T-helper 1 cell (primary cell): ENCODE results near the gene RNLS.

Experiments
- DNase-seq, 5 donors: peaks; one replicate each; pipeline ENCODE4 v3.0.0-alpha.2; 2012 to 2020

The RNLS gene

DNA sequence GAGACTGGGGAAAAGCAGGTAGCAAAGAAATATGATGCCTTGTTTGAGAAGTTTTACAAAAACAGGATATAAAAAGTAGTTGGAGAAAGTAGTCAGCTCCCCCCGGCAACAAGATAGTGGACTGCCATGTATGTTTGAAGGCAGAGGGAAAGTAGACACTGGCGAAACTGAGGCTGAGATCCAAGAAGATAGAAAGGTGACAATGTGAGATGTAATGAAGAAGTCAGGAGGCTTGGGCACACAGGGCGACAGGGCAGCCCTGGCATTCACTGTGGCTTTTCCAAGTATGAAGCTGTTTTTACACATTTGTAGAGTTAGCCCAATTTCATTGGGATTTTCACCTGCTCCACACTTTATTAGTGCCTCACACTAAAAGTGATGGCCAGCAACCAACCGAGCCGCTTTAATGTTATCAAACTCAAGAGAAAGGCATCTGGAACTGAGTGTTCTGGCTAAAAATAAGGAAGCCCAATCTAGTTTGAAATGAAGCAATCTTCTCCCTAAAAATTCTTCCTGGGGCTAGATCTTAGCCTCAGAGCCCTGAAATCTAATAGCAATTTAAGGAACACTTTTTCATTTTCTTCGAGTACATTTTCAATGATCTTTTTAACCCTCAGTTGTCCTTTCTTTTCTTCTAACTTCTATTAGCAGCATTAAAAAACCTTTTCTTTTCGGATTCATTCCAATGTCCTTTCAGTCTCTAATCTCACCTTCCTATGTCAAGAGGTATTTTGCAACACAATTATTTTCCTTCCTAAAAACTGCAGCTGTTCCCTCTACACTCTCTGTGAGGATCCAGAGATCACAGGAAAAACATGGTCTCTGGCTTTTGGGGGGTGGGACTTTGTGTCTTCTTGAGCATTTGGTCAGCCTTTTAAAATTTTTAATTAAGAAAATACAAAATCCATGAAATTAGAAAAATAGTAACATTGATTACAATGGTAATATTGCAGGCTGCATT is 108.0 kb downstream of the RNLS start:
- no peak for DNase-seq

DNA sequence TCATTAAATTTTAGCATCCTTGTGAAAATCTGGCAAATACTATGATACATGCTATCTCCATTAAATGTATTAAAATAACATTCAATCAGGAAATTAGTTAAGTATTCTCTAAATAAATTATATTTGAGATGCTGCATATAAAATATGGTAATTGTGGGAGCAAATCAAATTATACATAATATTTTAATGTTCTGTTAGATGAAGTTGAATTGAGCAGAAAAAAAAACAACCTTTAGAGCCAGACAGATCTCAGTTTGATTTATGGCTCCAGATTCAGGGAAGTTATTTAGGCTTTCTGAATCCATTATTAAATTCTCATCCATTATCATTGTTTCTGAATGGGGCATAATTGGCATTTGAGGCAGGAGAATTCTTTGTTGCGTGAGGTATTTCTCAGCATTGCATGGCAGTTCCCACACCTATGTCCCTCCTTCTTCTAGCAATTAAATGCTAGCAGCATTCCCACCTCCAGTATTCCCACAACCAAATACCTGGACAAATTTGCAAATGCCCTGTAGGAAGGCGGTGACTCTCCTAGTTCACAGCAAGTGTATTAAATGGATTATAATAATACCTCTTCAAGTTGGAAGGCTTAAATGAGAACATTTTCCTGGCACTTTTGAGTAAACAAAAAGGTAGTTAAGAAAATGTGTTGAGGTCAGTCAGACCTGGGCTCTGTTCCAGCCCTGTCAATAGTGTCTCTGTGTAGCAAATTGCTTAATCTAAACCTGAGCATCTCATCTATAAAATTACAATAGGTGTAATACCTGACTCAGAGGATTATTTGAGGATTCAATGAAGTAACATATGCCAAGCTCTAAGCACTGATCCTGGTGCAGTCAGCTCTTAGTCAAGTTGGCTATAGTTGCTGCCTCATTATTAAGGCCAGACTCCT is 108.9 kb downstream of the RNLS start:
- DNase-seq, result no peak

DNA sequence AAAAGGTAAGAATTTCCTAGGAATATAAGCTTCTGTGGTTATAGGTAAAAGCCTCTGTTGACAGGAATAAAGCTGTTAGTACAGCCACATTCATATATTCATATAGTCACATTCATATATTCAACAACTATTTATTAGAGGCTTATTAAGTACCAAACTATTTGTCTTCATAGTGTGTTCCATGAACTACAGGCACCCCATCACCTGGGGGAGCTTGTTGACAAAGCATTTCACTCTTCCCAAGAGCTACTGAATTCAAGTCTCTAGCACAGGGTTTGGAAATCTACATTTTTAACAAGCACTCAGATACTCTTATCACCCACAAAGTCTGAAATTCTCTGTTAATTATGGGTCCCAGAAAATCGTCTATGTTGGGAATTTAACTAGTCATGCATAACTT is 110.6 kb downstream of the RNLS start:
- DNase-seq, result no peak

DNA sequence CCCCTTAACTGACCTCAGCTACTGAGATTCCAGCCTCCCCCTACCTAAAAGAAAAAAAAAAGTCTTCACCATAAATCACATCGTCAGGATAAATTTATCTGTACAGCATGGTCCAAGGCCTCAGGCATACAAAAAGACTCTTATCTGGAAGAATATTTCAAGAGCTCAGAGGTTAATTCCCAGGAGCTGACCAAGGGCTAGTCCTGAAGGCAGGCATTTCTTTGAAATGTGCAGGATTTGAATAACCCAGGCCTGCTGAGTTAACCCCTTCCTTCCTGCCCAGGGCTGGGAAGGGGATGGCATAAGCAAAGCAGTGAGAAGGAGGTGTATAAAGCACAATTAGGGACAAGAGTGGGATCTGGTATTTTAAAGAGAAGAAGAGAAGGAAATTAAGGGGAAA is 111.2 kb downstream of the RNLS start:
- no peak for DNase-seq

DNA sequence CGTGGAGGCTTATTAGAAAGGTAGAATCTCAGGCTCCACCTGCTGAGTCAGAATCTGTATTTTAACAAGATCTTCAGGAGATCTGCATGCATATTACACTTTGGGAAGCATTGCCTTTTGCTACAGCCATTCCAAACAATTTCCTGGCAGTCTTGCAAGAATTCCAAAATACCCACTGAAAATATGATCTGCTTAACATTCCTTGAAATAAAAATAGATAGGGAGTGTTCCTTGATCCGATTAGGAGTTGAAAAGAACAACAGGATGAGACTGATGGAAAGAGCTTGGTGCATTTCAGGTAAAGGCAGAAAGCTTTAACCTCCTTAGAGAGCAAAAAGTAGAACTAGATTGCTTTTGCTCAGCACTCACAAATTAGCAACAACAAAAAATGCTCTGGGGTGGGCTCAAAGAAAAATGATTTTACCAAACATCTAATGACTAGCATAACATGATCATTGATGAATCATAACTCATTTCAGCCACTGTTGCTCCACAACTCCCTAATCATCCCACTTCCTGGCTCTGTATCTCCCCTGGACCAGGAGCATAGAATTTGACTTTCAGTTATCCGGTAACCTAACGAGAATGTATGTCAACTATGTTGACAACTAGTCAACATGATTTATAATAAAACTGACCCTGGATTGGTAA is 115.2 kb downstream of the RNLS start:
- no peak for DNase-seq

DNA sequence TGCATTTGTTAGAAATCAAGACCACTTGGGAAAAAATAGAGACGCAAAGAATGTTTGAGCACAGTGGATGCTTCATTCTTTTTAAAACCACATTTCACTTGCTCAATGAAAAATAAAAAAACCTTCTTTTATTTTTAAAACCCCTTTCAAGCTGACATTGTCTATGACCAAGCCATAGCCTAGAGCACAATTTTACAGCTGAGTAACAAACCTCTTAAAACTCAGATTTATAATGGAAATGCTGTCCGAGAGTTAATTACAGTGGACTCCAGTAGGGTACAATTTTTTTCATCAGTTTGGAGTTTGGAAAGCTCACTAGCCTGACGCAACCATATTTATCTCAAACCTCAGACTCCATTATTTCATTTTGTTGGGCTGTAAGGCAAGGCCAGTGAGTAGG is 116.3 kb downstream of the RNLS start:
- no peak for DNase-seq

DNA sequence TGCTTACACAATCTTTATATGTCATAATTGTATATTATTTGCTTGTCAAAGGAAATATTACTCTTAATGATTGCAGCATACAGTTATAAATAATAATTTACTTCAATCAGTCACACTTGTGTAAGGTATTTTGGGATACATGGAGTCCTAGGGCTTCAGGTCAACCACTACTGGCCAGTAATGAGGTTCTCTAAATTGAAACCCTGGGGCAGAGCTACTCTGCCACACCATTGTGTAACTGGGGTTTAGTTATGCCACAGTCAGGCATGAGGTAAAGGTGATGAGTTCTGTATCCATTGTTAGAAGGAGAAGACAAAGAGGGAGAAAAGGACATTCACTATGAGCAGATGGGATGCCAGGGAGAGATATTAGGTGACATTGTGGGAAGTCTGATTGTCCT is 117.4 kb downstream of the RNLS start:
- DNase-seq, result no peak

DNA sequence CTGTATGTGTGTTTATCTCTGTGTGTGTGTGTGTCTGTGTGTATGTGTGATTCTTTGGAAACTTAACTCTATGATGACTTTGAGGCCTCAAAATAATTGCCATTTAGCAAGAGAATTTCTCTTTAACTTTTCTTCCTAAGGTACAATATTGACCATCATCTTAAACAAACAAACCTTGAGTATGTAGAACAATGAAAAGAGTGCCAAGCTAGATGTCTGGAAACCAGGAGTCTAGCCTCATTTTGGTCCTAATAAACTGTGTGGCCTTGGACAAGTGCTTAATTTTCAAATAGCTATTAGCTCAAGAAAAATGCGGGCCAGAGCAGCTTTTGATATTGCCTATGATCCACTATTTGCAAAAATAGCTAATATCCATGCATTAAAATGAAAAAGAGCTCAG is 119.3 kb downstream of the RNLS start:
- DNase-seq, result no peak

DNA sequence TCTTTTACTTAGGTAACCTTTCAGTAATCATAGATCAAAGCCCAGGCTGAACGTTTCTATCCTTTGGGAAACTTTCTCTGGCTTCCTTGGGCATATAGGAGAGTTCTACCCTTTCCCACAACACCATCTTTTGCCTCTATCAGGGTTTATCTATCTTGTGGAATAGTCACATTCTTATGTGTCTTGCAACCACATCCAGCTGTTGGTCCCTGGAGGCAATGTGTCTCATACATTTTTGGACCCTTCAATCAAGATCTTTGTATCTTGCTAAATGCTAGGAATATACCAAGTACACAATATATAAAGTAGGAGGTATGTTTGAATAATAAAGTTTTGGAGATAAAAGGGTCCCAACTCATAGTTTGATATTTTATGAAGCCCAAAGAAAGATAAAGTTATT is 121.7 kb downstream of the RNLS start:
- DNase-seq, result no peak

DNA sequence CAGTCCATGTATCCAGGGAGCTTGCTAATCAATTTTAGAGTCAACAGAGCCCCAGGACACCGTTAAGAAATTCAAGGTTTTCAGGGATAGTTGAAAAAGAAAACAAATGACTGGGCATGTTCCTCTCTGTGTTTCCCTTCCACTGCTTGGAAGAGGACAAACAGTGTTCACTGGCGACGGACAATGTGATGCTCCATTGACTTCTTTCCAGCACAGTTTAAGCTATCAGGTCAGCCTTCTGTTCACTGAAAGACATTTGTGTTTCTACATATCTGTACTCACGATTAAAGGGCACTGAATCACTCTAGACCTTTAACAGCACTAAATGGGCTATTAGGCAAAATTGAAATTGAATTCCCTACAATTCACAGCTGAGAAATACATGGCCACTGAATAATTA is 123.6 kb downstream of the RNLS start:
- DNase-seq, result no peak

DNA sequence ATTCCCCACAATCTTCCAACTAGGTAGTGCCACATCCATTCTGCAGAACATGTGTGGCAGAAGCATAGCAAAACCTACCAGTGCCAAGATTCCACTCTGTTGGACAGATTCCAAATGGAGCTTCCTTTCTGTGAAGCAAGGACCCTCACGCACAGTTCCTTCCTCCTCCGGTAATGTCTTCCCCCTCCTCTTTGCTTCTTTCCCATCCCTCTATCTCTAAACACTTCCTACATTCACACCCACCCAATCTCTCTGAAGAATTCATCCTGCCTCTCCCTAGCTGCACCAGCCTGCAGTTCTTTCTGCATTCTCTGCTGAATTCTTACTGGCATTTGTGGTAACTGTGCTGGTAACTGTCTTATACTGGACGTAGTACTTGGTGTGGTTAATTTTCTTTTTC is 124.9 kb downstream of the RNLS start:
- no peak for DNase-seq

DNA sequence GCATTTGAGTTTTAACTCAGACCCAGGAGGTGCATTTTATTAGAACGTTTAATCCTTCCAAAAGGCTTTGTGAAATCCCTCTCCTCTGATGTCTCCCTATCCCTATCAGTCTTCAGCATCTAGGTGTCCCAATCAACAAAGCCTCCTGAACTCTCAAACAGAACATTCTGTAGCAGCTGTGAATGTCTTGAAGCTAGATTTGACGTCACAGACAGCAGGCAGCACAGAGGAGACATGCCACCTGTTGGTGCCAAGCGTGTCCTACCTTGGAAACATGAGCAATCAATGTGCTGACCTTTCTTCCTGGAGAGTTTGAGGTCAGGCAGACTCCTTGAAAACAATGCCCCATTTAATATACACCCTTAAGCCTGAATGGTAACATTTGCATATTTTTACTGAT is 125.5 kb downstream of the RNLS start:
- peak in 1 of 5 donors; percentile 12 for DNase-seq

DNA sequence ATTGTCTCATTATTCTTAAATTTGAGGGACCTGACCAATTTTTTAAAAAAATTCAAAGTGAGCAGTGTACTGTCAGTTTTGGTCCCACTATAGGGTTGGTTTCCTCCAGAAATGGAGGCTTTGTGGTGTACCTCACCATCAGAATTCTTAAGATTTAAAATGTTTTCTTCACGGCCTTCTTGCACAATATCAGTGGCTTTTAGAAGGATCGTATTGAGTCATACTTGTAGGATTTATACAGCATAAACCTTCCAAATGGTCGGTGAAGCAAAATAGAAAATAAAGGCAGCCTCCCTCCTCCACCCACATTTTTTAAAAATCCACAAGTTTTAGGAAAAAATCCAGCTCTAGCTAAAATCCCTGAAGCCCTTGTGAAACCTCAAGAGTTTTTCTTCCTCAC is 126.4 kb downstream of the RNLS start:
- peak in 1 of 5 donors; percentile 18 for DNase-seq

DNA sequence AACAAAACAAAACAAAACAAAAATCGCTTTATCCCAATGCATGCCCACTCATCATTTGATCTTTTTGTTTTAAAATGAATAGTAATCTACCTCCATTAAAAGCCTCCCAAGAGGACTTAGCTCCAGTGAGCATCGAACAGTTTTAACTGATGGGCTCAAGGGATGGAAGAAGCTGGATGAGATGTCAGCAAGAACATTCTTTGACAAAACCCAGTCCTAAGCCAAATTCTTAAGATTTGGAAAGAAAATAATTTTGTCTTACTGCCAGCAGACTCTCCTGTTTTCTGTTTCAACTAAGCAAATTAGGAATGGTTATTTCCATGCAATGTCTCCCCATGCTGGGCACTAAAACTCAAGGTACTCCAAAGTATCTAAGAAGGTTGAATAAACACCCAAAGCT is 127.3 kb downstream of the RNLS start:
- DNase-seq, result no peak

DNA sequence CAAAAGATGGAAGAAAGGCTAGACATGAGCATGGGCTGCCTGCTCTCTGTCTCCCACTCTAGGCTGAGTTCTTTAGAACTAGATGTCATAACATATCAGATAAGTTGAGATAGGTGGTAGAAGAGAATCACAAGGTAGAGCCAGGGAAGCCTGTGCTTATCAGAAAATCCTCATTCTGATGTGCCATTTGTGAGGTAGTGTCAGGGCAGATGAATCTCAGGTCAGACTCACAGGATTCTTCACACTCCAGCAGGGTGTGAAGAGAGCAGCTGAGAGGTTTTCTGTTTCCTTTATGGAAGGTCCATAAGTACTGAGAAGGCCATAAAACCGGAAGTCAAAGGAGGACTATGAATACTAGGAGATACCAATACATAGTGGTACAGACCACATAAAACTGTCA is 132.9 kb downstream of the RNLS start:
- no peak for DNase-seq

DNA sequence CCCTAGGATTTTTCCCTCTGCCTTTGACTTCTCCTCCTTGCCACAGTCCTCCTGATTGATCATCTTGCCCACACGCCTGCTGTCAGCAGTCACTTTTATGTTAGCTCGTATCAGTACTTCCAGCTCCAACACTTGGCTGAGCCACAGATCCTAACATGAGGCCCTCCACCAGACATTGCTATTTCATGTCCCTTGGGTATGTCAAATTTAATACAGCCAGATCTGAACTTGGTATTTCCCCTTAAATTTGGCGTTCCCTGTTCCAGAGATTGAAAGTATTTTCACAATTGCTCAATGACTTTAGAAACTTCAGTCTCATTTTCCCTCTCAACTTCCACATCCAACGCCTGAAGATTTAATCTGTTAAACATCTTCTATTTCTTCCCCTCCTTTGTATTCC is 140.4 kb downstream of the RNLS start:
- no peak for DNase-seq

DNA sequence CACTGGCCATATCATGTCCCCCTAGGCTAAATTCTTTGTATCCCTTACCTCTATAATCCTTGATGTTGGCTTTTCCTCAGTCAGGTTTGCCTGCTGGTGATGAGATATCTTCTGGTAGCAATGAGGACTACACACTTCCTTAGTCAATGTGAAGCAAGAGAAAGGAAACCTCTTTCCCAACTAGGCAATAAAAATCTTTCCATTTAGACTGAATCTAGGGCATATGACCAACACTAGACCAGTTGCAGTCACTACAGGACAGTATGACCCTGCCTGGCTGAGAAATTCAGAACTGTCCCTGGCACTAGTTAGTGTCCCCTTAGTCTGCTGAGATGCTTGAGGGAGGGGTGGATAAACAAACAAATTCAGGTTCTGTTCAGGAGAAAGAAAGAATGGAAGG is 142.6 kb downstream of the RNLS start:
- DNase-seq, result no peak

DNA sequence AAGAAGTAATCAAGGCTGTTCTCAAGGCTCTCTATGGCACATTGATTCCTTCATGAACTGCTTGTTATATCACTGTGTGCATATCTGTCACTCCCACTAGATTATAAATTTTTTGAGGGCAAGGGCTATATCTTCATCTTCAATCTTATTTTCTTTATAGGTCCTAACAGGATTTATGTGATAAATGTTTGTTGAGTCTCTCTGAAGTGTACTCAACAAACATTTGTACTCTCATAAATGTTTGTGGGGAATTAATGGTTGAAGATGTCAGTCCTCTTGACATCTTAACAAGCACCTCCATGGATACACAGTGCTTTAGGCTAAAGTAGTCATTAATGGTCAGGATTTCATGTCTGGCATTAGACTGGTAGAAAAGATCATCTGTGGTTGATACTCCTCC is 143.2 kb downstream of the RNLS start:
- no peak for DNase-seq

DNA sequence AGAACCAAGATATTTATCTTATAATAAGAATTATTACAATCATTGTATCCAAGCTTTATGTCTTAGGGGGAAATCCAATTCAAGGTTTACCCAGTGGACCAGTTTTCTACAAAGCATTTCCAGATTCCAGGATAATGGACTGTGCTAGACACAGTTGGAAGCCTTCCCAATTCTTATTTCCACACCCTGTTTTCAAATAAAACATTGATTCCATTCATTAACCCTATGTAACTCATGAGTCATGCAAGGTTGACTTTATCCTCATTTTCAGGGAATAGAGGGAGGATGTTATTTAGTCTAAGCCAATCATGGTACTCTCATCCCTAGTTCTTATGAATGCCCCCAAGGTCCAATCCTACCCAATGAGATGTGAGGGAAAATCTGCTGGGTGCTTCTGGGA is 145.7 kb downstream of the RNLS start:
- no peak for DNase-seq

DNA sequence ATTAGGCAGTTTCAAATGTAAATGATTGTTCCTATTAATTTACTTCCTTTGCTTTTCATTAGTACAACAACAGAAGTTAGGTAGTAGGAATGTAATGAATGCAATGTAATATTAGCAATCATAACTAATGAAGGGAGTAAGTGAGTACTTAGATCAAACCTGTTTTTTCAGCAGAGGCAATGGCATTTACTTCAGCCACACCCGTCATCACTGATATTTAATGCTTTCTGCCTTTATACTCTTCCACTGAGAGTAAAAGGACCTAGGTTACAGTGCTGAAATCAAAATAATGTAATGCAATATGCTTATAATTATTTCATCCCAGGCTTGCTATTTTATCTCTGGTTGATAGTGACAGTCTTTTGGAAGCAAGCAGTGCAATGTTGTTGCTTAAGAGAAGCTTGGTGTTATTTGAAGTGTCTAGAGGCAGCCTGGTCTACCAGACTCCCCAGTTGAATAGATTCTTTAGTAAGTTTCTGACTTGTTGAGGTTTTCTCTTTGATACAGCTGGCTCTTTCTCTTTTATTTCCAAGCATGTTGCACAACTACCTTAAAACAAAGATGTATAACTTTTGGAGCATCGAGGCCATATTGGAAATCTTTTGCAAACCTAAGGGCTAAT is 149.4 kb downstream of the RNLS start:
- DNase-seq, result no peak

DNA sequence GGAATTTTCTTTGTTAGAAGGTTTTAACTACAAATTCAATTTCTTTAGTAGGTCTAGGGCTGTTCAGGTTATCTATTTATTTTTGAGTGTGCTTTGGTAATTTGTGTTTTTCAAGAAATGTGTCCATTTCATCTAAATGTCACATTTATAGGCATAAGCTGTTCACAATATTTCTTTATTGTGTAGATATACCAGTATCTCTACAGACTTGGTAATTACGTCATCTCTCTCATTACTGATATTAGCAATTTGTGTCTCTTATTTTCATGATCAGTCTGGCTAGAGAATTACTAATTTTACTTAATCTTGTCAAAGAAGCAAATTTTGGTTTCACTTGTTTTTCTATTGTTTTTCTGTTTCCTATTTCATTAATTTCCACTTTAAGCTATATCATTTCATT is 152.0 kb downstream of the RNLS start:
- no peak for DNase-seq

DNA sequence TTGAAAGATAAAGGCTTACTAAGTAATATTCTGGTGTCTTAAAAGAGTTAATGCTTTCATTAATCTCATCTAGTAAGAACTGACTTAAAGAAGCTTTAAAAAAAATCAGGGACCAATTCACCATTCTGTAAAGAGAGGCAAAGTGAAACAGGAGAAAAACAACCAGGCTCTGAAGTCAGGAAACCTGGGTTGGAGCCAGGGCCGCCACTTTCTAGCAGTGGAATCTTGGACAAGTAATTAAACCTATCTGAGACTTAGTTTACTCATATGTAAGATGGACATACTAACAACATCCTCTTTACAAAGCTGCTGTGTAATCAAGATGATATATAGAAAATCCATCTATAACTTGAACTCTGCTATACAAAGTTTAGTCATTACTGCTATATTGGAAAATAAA is 154.1 kb downstream of the RNLS start:
- DNase-seq, result no peak

DNA sequence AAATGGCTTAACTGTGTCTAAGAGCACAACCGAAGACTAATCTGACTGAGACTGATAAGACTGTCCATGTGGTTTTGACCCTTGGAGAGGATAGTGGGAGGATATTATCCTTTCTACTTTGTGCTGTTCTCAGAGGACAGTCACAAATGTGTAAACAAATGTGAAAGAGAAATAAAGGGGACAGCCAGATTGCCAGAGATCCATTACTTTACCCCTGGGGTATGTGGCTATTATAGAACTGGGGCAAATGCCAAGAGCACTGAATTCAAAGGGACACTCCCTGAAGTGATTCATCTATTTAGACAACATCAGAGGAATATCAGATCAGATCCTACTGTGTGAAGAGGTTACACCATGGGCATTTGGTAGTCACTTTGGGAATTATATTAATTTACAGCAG is 154.7 kb downstream of the RNLS start:
- DNase-seq, result no peak
